Upper lobe of left lung (tissue), 6 donors: ENCODE data around the gene ST6GALNAC3. TPM values are rescaled to one million over a fixed set of nuclear protein-coding genes. Genes with fewer than 3 reads are reported as not detected.
A peak's percentile ranks its signal among the peaks of the same experiment; 100 is the strongest.
"Not testable (repeated sequence)": the region's sequence is repeated elsewhere in the genome, so short reads cannot be mapped to it uniquely, and the experiment has no call there.

Experiments
- ATAC-seq, 2 donors: fragments of 200-7000 bp; cut with Tn5 transposase; one replicate each; pipeline ENCODE4 v1.9.1; 2022; ENCODE audit warnings: mild to moderate bottlenecking in 2 of 2, moderate library complexity in 2 of 2; ENCODE audit not compliant: low FRiP score in 2 of 2
- DNase-seq, 2 donors: peaks; one replicate each; pipeline ENCODE4 v3.0.0-alpha.2; 2019 to 2020
- H3K27ac ChIP-seq, 4 donors: fragments of 200-600 bp; sonication (generic); one replicate each; pipeline ENCODE4 v1.5.1; 2016 to 2019
- H3K27me3 ChIP-seq, 4 donors: fragments of 200-600 bp; sonication (generic); one replicate each; pipeline ENCODE4 v1.5.1; 2017 to 2019
- H3K36me3 ChIP-seq, 4 donors: fragments of 200-600 bp; sonication (generic); one replicate each; pipeline ENCODE4 v1.5.1; 2016 to 2019
- H3K4me1 ChIP-seq, 4 donors: fragments of 200-600 bp; sonication (generic); one replicate each; pipeline ENCODE4 v1.5.1; 2018 to 2019
- H3K4me3 ChIP-seq, 4 donors: fragments of 200-600 bp; sonication (generic); one replicate each; pipeline ENCODE4 v1.5.1; 2017 to 2019; ENCODE audit warnings: mild to moderate bottlenecking in 2 of 4, moderate library complexity in 1 of 4
- H3K9me3 ChIP-seq, 4 donors: fragments of 200-600 bp; sonication (generic); one replicate each; pipeline ENCODE4 v1.5.1; 2018 to 2019
- EP300 ChIP-seq, 4 donors: sonication (generic); formaldehyde crosslinking; IDR thresholded peaks; one replicate each; pipeline ENCODE4 v1.5.1; 2017; ENCODE audit warnings: antibody characterized with exemption in 4 of 4, control low read depth in 2 of 4
- POLR2A ChIP-seq, 4 donors: fragments of 450-650 bp; IDR thresholded peaks; one replicate each; pipeline ENCODE4 v1.5.1; 2016 to 2017; ENCODE audit warnings: antibody characterized with exemption in 4 of 4, mild to moderate bottlenecking in 2 of 4
- POLR2AphosphoS5 ChIP-seq, 2 donors: sonication (generic); formaldehyde crosslinking; IDR thresholded peaks; one replicate each; pipeline ENCODE4 v1.5.1; 2017; ENCODE audit warnings: antibody characterized with exemption in 2 of 2
- WGBS, 2 donors: methylation state at CpG; one replicate each; pipeline ENCODE4 v1.1.5; 2017 to 2018; 5-methylcytosine and 5-hydroxymethylcytosine counted together
- total RNA-seq, 6 donors: library from RNA; depleted of rRNA in 4 of 6; stranded (reverse); fragments of >200 nt in 4 of 6; gene quantifications; one replicate each; pipeline versions ENCODE4 v1.1.0 to v1.2.1, GENCODE V29; 2016 to 2021
- TF ChIP-seq, protein P1 (sequence below), 6 experiments: fragments of 450-650 bp in 4 of 6; fragments of 200-600 bp in 2 of 6; sonication (generic) in 2 of 6; IDR thresholded peaks; one replicate each; pipeline ENCODE4 v1.5.1; 2016 to 2019; ENCODE audit warnings: antibody characterized with exemption in 6 of 6
- donor health status: DM: no; HTN: no; CAD: no; lungs with moderate emphysema.
- donor health status: DM: no; HTN: yes; CAD: no; lungs with severe emphysema.

The ST6GALNAC3 gene
- total RNA-seq, 6 donors from 2014 or later, result 5.8 to 13.1 (median 11.3) TPM

DNA sequence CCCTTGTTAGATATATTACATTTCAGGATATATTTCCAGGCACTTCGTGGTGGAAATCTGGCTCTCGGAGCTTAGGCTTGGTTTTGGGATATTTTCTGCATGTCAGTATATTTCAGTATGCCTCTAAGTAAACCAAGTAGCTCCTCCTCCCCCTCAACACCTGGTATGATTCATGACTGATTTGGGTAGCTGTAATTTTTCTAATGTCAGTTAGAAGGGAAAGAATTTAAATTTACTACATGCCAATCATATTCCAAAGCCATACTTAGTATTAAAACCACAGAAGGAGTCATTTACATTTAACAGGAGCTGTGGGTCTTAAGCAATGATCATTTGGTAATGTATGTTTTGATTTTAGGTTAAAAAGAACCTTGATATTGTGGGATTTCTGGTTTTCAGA, 40.6 kb downstream of the ST6GALNAC3 start:
- H3K27ac ChIP-seq, result no peak overlapping the region
- no peaks in the 10 kb centered on the region for H3K36me3 ChIP-seq
- ATAC-seq (no peak), DNase-seq (no peak)
- no peak overlapping the region for H3K4me3 ChIP-seq
- no peaks in the 10 kb centered on the region for H3K9me3 ChIP-seq
- H3K27me3 ChIP-seq, result no peaks in the 10 kb centered on the region
- WGBS, 2 donors, result 93 to 98% methylated on average over 2 of the region's 2 CpGs
- peaks cover 0 to 3% (median 0%) of the 10 kb centered on the region in 4 donors for H3K4me1 ChIP-seq
- TF ChIP-seq POLR2AphosphoS5 (IDR thresholded peaks at IDR 0.05) (no peak), POLR2A (IDR thresholded peaks at IDR 0.05) (no peak), EP300 (IDR thresholded peaks at IDR 0.05) (no peak)
- TF ChIP-seq, protein P1, sequence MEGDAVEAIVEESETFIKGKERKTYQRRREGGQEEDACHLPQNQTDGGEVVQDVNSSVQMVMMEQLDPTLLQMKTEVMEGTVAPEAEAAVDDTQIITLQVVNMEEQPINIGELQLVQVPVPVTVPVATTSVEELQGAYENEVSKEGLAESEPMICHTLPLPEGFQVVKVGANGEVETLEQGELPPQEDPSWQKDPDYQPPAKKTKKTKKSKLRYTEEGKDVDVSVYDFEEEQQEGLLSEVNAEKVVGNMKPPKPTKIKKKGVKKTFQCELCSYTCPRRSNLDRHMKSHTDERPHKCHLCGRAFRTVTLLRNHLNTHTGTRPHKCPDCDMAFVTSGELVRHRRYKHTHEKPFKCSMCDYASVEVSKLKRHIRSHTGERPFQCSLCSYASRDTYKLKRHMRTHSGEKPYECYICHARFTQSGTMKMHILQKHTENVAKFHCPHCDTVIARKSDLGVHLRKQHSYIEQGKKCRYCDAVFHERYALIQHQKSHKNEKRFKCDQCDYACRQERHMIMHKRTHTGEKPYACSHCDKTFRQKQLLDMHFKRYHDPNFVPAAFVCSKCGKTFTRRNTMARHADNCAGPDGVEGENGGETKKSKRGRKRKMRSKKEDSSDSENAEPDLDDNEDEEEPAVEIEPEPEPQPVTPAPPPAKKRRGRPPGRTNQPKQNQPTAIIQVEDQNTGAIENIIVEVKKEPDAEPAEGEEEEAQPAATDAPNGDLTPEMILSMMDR (IDR thresholded peaks at IDR 0.05), result no peak

DNA sequence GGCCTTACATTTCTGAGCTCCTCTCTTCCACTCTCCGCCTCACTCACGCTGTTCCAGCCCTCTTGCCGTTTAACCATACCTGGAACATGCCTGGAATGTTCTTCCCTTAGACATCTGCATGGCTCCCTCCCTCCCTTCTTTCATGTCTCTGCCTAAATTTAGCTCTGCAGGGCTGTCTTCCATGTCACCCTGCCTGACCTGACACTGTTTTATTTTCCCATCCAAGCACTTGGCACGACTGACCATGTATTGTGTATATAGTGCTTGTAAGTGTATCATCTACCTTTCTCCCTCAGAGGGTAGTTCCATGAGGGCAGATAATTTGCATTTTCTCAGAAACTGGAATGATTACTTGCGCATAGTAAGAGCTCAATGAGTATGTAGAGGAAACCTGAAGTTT, 47.3 kb downstream of the ST6GALNAC3 start:
- H3K4me1 ChIP-seq, result peaks cover 0 to 13% (median 7%) of the 10 kb centered on the region in 4 donors
- TF ChIP-seq POLR2A (IDR thresholded peaks at IDR 0.05), result no peak
- TF ChIP-seq, protein P1 (IDR thresholded peaks at IDR 0.05), result no peak
- no peak for DNase-seq
- no peaks in the 10 kb centered on the region for H3K9me3 ChIP-seq
- ATAC-seq, result peak; percentile 19 to 53
- H3K36me3 ChIP-seq, result no peaks in the 10 kb centered on the region
- no peaks in the 10 kb centered on the region for H3K27me3 ChIP-seq
- no peak overlapping the region for H3K4me3 ChIP-seq
- peak overlapping the region in 3 of 4 donors; percentile 9 to 61 (median 14) for H3K27ac ChIP-seq
- 59 to 63% methylated on average over 5 of the region's 5 CpGs for WGBS, 2 donors

DNA sequence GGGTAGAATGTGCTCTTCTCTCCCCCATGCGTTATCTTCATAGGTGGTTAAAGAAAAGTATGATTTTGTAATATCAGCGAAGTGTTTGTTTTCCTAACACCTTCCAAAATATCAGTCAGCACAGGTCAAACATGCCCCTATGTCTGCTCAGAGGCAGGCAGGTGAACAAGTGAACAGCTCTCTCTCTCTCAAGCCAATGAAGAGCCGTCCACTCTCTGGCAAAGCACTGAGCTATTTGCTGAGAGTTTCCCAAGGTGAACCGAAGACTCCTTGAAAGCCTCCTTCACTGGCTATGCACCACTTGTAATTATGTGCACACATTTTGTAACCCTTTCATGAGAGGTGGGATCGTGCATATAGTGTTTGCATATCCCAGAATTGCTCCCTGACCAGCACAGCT, 47.7 kb downstream of the ST6GALNAC3 start:
- DNase-seq (peak in 1 of 2 donors; percentile 69), ATAC-seq (peak; percentile 61 to 92)
- TF ChIP-seq, protein P1 (IDR thresholded peaks at IDR 0.05), result no peak
- TF ChIP-seq POLR2A (IDR thresholded peaks at IDR 0.05) (no peak), POLR2AphosphoS5 (IDR thresholded peaks at IDR 0.05) (no peak), EP300 (IDR thresholded peaks at IDR 0.05) (no peak)
- H3K4me3 ChIP-seq, result no peak overlapping the region
- H3K4me1 ChIP-seq, result peaks cover 0 to 13% (median 7%) of the 10 kb centered on the region in 4 donors
- no peaks in the 10 kb centered on the region for H3K36me3 ChIP-seq
- H3K27ac ChIP-seq, result peak overlapping the region in 1 of 4 donors; percentile 14
- H3K27me3 ChIP-seq, result no peaks in the 10 kb centered on the region
- WGBS, 2 donors, result 68 to 72% methylated on average over 4 to 5 of the region's 5 CpGs
- H3K9me3 ChIP-seq, result no peaks in the 10 kb centered on the region

DNA sequence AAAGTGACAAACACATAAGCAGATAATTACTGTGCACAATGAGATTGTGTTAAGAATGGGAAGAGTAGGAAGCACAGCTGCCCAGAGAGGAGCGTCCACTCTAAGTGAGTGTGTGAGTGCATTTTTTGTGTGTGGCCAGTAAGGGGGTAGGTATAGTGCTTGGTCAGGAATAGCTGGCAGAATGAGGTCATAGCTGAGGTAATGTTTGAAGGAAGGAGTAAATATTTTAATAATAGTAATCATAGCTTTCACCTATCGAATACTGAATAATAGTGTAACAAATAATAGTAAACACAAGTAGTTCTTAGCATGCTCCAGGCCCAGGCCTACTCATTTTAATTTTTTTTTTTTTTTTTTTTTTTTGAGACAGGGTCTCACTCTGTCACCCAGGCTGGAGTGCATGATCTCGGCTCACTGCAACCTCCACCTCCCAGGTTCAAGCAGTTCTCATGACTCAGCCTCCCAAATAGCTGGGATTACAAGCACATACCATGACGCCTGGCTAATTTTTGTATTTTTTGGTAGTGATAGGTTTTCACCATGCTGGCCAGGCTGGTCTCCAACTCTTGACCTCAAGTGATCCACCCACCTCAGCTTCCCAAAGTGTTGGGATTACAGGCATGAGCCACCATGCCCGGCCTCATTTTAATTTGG, 49.0 kb downstream of the ST6GALNAC3 start:
- H3K4me3 ChIP-seq, H3K27ac ChIP-seq, H3K36me3 ChIP-seq: not testable (repeated sequence)

DNA sequence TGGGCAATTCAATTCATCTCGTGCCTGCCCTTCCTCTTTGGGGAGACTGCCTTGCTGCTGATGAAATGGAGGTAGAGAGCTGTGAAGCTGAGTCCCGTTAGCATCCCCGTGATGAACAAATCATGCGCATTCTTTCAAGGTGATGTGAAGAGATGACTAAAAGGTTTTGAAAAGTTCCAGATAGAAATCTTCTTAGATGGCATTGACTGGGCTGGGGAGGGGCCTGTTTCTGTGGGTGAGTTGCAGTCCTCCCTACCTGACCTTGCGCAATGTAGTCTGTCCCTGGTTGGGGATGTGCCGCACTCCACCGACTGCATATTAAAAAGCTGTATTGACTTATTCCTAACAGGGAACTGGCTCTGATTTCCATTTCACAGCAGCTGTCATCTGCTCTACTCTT, 49.6 kb downstream of the ST6GALNAC3 start:
- Histone ChIP-seq H3K4me1 (peaks cover 0 to 16% (median 7%) of the 10 kb centered on the region in 4 donors), H3K4me3 (no peak overlapping the region), H3K36me3 (no peaks in the 10 kb centered on the region), H3K27ac (no peak overlapping the region), H3K9me3 (no peaks in the 10 kb centered on the region), H3K27me3 (no peaks in the 10 kb centered on the region)
- 77 to 96% methylated on average over 7 of the region's 7 CpGs for WGBS, 2 donors
- no peak for ATAC-seq
- no peak for TF ChIP-seq POLR2AphosphoS5 (IDR thresholded peaks at IDR 0.05)
- TF ChIP-seq, protein P1 (IDR thresholded peaks at IDR 0.05), result no peak
- no peak for TF ChIP-seq EP300 (IDR thresholded peaks at IDR 0.05)
- no peak for TF ChIP-seq POLR2A (IDR thresholded peaks at IDR 0.05)
- no peak for DNase-seq

More for the DNA sequence above, 49.0 kb downstream of the ST6GALNAC3 start:
- H3K4me1 ChIP-seq, result peaks cover 0 to 16% (median 7%) of the 10 kb centered on the region in 4 donors
- WGBS, 2 donors, result 87 to 90% methylated on average over 5 of the region's 5 CpGs
- not testable (repeated sequence) for H3K9me3 ChIP-seq, DNase-seq, H3K27me3 ChIP-seq, ATAC-seq
